ENCODE data around the gene HOXB4. TPM values are rescaled to one million over a fixed set of nuclear protein-coding genes. Genes with fewer than 3 reads are reported as not detected.

Gene HOXB4
- total and polyA plus RNA-seq, 4 donors, result 1.4 to 17.9 (median 9.0) TPM

DNA sequence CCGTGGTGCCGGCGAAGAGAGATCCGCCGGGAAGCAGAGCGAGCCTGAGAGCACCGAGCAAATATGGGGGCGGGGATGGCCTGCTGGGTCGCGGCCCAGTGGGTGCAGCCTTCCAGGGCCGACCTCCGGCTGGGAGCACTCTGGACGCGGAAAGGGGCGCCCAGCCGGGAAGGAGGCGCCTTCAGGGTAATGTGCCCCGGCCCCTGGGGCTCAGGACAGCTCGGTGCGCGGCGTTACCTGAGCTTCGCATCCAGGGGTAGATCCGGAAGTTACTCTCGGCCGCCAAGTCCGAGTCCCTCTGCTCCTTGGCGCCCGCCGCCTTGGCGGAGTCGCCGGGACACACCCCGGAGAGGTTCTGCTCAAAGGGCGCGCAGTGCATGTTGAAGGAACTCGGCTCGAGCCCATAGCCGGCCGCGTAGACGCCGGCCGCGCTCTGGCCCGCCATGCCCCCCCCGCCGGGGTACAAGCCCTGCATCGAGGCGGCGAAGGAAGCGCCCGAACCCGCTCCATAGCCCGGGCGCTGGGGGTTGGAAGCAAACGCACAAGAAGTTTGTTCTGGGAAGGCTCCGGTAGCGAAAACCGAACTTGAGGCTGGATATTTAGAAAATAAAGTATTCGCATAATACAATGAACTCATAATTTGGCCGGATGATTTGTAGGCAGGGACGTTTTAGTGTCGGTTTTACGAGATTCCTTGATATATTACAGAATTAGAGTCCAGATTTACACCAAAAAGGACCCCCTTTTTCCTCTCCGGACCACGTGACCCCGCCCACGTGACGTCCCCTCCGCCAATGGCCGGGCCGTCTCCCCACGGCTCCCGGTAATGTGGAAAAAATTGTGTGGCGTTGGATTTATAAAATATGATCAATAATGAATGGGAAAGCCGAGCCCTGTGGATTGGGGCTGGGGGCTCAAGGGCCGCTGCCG lies 32.4 kb upstream of the HOXB4 start, which contains the start of gene HOXB7:
TSS of gene HOXB7 (minus strand) at position 736 of the 930 bp plus-strand sequence. CDS start at position 637, 99 bp downstream.
- Histone ChIP-seq H3K27me3 (ENCODE audit: control insufficient read depth in 1 of 2, insufficient read depth in 2 of 2, low read length in 1 of 2) (no peaks in the 10 kb centered on the region), H3K27ac (ENCODE audit: low read depth in 1 of 2, low read length in 2 of 2) (peak within 1 kb of the TSS; percentile 11 to 30), H3K36me3 (ENCODE audit: control insufficient read depth in 1 of 2, insufficient read depth in 2 of 2, low read length in 1 of 2) (no peaks in the 10 kb centered on the region), H3K4me3 (ENCODE audit: low read length in 2 of 2) (peak within 1 kb of the TSS; percentile 54 to 70), H3K4me1 (ENCODE audit: control insufficient read depth in 1 of 2, insufficient read depth in 2 of 2, low read length in 2 of 2) (no peaks in the 10 kb centered on the region), H3K9me3 (ENCODE audit: control insufficient read depth, low read length) (no peaks in the 10 kb centered on the region)
- peak; percentile 79 for ATAC-seq (ENCODE audit: low FRiP score)
- intact Hi-C loops (cut with DNase I), result no loop called here
- WGBS, 2 donors, result 0 to 1% methylated on average over 73 to 79 of the region's 79 CpGs
- peak; percentile 92 to 94 for DNase-seq

DNA sequence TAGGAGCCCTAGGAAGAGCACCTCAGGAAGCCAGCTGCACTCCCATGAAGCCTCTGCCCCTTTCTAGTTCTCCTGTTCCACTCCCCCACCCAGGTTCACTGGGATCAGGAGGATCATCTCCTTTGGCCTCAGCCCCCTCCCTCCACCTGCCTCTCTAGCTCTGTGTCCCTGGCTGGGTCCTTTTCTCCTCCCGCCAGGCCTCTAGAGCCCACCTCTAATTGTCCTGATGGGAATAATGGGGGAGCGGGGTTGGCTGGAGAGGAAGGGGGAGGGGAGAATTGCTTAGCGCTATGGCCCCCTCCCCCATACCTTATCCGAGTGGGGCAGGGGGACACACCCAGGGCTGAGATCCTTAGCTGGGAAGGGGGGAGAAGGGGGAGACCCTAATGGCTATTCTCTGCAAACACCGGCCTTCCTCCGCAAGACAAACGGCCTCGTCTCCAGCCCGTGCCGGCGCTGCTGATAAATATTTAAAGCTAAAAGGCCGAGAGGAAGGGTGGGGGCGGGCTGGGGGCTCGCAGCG lies 31.7 kb upstream of the HOXB4 start:
- no peak for ATAC-seq (ENCODE audit: low FRiP score)
- no peaks in the 10 kb centered on the region for H3K27me3 ChIP-seq (ENCODE audit: control insufficient read depth in 1 of 2, insufficient read depth in 2 of 2, low read length in 1 of 2)
- H3K27ac ChIP-seq (ENCODE audit: low read depth in 1 of 2, low read length in 2 of 2), result no peak overlapping the region
- peak overlapping the region; percentile 54 to 70 for H3K4me3 ChIP-seq (ENCODE audit: low read length in 2 of 2)
- no peaks in the 10 kb centered on the region for H3K4me1 ChIP-seq (ENCODE audit: control insufficient read depth in 1 of 2, insufficient read depth in 2 of 2, low read length in 2 of 2)
- intact Hi-C loops (cut with DNase I), result no loop called here
- no peaks in the 10 kb centered on the region for H3K36me3 ChIP-seq (ENCODE audit: control insufficient read depth in 1 of 2, insufficient read depth in 2 of 2, low read length in 1 of 2)
- WGBS, 2 donors, result 9 to 14% methylated on average over 14 to 15 of the region's 15 CpGs
- H3K9me3 ChIP-seq (ENCODE audit: control insufficient read depth, low read length), result no peaks in the 10 kb centered on the region
- DNase-seq, result no peak

DNA sequence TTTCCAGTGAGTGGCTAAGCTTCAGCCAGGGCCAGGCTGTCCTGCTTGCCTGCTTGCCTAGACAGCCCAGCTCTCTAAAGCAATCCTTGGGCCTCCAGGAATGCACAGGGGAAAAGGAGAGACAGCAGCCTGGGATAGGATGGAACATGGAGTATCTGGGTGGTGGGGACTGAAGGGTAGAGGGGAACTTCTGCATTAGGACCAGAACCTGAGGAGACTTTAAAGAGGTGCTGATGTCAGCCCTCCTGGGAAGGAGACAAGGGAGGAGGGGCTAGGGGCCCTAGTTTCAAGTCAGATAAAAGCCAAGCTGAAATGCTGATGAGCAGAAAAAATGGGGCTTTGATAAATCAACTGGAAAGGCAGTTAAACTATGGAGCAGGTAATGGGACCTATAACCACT lies 30.9 kb upstream of the HOXB4 start:
- Histone ChIP-seq H3K27ac (ENCODE audit: low read depth in 1 of 2, low read length in 2 of 2) (no peak overlapping the region), H3K4me3 (ENCODE audit: low read length in 2 of 2) (no peak overlapping the region), H3K9me3 (ENCODE audit: control insufficient read depth, low read length) (no peaks in the 10 kb centered on the region), H3K36me3 (ENCODE audit: control insufficient read depth in 1 of 2, insufficient read depth in 2 of 2, low read length in 1 of 2) (no peaks in the 10 kb centered on the region), H3K27me3 (ENCODE audit: control insufficient read depth in 1 of 2, insufficient read depth in 2 of 2, low read length in 1 of 2) (no peaks in the 10 kb centered on the region), H3K4me1 (ENCODE audit: control insufficient read depth in 1 of 2, insufficient read depth in 2 of 2, low read length in 2 of 2) (no peaks in the 10 kb centered on the region)
- intact Hi-C loops (cut with DNase I), result no loop called here
- ATAC-seq (ENCODE audit: low FRiP score) (no peak), DNase-seq (no peak)

DNA sequence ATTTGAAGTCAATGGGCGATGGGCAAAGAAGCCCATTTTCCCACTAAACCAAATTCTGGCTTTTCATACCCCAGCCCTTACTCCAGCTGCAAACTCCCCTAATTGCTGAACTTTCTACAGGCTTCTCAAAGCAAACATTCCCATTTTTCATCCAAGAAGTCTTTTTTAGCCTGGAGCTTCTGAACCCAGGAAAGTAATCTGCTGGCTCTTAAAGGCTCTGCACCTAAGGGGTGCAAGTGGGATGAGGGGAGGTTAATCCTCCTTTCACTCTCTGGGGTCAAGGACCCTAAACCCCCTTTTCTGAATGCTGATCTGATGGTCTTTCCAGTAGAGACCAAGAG lies 30.3 kb upstream of the HOXB4 start:
- Histone ChIP-seq H3K9me3 (ENCODE audit: control insufficient read depth, low read length) (no peaks in the 10 kb centered on the region), H3K27ac (ENCODE audit: low read depth in 1 of 2, low read length in 2 of 2) (no peak overlapping the region), H3K4me1 (ENCODE audit: control insufficient read depth in 1 of 2, insufficient read depth in 2 of 2, low read length in 2 of 2) (no peaks in the 10 kb centered on the region), H3K27me3 (ENCODE audit: control insufficient read depth in 1 of 2, insufficient read depth in 2 of 2, low read length in 1 of 2) (no peaks in the 10 kb centered on the region), H3K36me3 (ENCODE audit: control insufficient read depth in 1 of 2, insufficient read depth in 2 of 2, low read length in 1 of 2) (no peaks in the 10 kb centered on the region), H3K4me3 (ENCODE audit: low read length in 2 of 2) (no peak overlapping the region)
- DNase-seq (no peak), ATAC-seq (ENCODE audit: low FRiP score) (no peak)
- 100% methylated on average over 1 of the region's 1 CpG for WGBS, 2 donors
- intact Hi-C loops (cut with DNase I), result no loop called here

DNA sequence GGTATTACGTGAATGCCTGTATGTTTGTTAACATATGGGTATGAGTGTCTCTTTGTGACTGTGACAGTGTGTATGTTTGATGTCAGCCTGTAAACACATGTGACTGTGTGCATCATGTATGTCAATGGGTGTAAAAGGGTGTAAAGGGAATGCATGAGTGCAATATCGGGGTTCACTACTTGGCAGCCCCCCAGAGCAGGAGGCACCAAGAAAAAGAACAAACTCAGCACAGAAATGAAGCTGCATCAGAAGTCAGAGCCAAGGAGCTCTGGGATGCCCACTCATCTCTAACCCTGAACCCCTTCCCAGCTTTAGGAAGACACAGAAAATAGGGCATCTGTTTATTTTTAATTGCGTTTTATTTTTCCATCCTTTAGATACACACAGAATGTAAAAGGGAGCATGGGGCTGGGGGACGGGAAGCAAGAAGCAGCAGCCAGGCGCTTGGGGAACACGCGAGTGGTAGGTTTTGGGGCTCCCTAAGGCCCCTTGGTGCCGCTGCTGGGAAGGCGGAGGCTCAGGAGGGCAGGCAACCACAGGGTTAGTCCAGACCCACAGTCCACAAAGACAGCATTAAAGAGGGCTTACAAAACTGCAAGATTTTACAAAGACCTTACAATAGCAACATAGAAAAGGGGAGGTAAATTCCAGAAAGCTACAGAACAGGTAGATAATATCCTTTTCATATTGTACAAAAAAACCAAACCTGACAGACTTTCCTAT lies 28.9 kb upstream of the HOXB4 start:
- no peak for ATAC-seq (ENCODE audit: low FRiP score)
- H3K36me3 ChIP-seq (ENCODE audit: control insufficient read depth in 1 of 2, insufficient read depth in 2 of 2, low read length in 1 of 2), result no peaks in the 10 kb centered on the region
- H3K27me3 ChIP-seq (ENCODE audit: control insufficient read depth in 1 of 2, insufficient read depth in 2 of 2, low read length in 1 of 2), result no peaks in the 10 kb centered on the region

DNA sequence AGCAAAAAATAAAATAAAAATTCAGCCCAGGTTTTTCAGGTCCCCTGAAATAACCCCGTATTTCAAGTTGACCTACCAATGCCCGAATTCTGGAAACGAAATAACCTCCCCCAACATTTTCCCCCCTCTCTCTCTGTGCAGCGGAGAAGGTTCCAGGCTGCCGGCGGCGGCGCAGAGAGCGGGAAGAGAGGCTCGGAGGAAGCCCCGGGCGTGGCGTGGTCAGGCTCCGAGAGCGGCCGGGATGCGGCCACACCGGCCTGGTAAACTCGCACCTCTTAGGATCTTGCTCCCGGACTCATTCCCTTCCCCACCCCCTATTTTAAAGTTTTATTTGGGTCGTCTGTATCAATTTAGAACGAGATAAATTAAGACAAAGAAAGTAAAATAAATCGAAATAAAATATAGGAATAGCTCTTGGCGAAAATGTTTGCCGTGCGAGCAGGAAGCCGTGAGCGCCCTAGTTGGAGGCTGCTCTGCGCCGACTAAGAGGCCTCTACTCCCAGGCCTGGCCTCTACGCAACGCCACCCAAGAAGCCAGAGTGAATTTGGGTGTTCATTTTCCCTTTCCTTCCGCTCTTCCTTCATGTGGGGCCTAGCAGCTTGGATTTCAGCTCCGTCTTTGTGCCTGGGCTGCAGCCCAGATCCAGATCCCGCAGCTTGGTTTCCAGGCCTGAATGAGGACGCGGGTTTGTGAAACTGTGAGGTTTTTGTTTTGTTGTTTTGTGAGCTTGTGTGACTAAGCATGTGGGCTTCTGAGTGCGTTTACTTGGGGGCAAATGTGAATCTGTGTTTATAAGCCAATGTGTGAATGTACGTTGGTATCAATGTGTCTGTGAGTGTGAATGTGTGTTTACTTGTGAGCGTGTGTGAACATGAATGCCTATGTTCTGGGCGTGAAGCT lies 28.1 kb upstream of the HOXB4 start:
- no peaks in the 10 kb centered on the region for H3K4me1 ChIP-seq (ENCODE audit: control insufficient read depth in 1 of 2, insufficient read depth in 2 of 2, low read length in 2 of 2)
- ATAC-seq (ENCODE audit: low FRiP score), result no peak
- 72 to 87% methylated on average over 41 of the region's 41 CpGs for WGBS, 2 donors
- H3K27me3 ChIP-seq (ENCODE audit: control insufficient read depth in 1 of 2, insufficient read depth in 2 of 2, low read length in 1 of 2), result no peaks in the 10 kb centered on the region
- no peaks in the 10 kb centered on the region for H3K36me3 ChIP-seq (ENCODE audit: control insufficient read depth in 1 of 2, insufficient read depth in 2 of 2, low read length in 1 of 2)
- DNase-seq, result no peak
- no peak overlapping the region for H3K4me3 ChIP-seq (ENCODE audit: low read length in 2 of 2)
- no peaks in the 10 kb centered on the region for H3K9me3 ChIP-seq (ENCODE audit: control insufficient read depth, low read length)
- intact Hi-C loops (cut with DNase I), result no loop called here
- no peak overlapping the region for H3K27ac ChIP-seq (ENCODE audit: low read depth in 1 of 2, low read length in 2 of 2)

More for the DNA sequence above, 28.9 kb upstream of the HOXB4 start:
- 77 to 92% methylated on average over 9 of the region's 9 CpGs for WGBS, 2 donors
- Histone ChIP-seq H3K4me3 (ENCODE audit: low read length in 2 of 2) (no peak overlapping the region), H3K9me3 (ENCODE audit: control insufficient read depth, low read length) (no peaks in the 10 kb centered on the region), H3K27ac (ENCODE audit: low read depth in 1 of 2, low read length in 2 of 2) (no peak overlapping the region), H3K4me1 (ENCODE audit: control insufficient read depth in 1 of 2, insufficient read depth in 2 of 2, low read length in 2 of 2) (no peaks in the 10 kb centered on the region)
- intact Hi-C loops (cut with DNase I), result no loop called here
- DNase-seq, result no peak

DNA sequence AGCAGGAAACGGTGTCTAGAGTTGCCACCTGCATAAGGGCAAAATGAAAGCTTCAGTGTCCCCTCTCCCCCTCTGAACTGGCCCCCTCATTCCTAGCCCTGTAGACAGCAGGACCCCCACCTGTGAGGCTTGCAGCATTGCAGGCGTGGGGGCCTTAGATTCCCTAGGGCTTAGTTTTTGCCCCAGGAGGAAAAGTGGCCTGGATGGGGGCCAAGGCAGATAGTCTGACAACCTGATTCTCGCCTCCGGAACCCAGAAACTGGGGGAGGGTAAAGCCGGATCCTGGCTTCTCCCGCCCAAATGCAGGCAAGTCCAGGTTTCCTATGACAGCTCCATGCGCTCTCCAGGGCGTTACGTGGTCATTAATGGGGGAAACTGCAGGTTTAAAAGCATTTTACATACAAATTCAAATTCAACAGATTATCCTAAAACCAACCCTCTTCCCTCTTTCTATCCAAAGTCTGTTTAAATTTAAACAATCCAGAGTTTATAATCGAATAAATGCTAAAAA lies 27.3 kb upstream of the HOXB4 start:
- intact Hi-C loops (cut with DNase I), result no loop called here
- Histone ChIP-seq H3K27ac (ENCODE audit: low read depth in 1 of 2, low read length in 2 of 2) (no peak overlapping the region), H3K27me3 (ENCODE audit: control insufficient read depth in 1 of 2, insufficient read depth in 2 of 2, low read length in 1 of 2) (no peaks in the 10 kb centered on the region), H3K4me3 (ENCODE audit: low read length in 2 of 2) (no peak overlapping the region), H3K36me3 (ENCODE audit: control insufficient read depth in 1 of 2, insufficient read depth in 2 of 2, low read length in 1 of 2) (no peaks in the 10 kb centered on the region), H3K9me3 (ENCODE audit: control insufficient read depth, low read length) (no peaks in the 10 kb centered on the region), H3K4me1 (ENCODE audit: control insufficient read depth in 1 of 2, insufficient read depth in 2 of 2, low read length in 2 of 2) (no peaks in the 10 kb centered on the region)
- 58 to 75% methylated on average over 10 of the region's 10 CpGs for WGBS, 2 donors
- DNase-seq, result no peak
- no peak for ATAC-seq (ENCODE audit: low FRiP score)

DNA sequence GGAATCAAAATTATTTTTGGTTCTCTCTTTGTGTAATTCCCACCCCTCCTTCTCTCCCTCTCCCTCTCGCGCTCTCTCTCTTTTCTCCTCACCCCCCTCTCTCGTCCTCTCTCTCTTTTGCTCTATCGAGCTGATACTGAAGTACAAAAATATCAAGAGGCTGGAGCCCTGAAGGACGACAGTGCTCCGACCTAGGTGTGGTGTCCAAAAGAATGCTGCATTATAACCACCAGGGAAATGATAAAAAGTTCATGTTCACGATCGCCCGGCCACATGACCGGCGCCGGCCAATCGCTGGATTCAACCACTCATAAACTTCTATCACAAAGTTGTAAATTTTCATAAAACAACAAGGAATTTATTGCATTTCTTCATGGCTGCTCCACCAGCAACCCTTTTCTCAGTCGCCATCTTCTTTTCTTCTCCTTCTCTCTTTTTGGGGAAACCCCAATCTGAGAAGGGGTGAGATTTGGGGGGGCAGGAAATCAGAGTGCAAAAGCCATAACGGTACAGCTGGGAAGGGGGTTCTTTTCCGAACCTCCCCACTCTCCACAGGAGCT lies 26.7 kb upstream of the HOXB4 start, which contains the start of gene HOXB6:
TSS of gene HOXB6 (minus strand) at position 217 of the 560 bp plus-strand sequence. CDS start 6,836 bp downstream, outside the sequence.
- peak within 1 kb of the TSS in 1 of 2 donors; percentile 33 for H3K27ac ChIP-seq (ENCODE audit: low read depth in 1 of 2, low read length in 2 of 2)
- H3K27me3 ChIP-seq (ENCODE audit: control insufficient read depth in 1 of 2, insufficient read depth in 2 of 2, low read length in 1 of 2), result no peaks in the 10 kb centered on the region
- ATAC-seq (ENCODE audit: low FRiP score) (peak; percentile 50), DNase-seq (peak in 1 of 2 donors; percentile 83)
- H3K4me1 ChIP-seq (ENCODE audit: control insufficient read depth in 1 of 2, insufficient read depth in 2 of 2, low read length in 2 of 2), result no peaks in the 10 kb centered on the region
- H3K9me3 ChIP-seq (ENCODE audit: control insufficient read depth, low read length), result no peaks in the 10 kb centered on the region
- intact Hi-C loops (cut with DNase I), result no loop called here
- 5 to 7% methylated on average over 16 of the region's 16 CpGs for WGBS, 2 donors
- H3K36me3 ChIP-seq (ENCODE audit: control insufficient read depth in 1 of 2, insufficient read depth in 2 of 2, low read length in 1 of 2), result no peaks in the 10 kb centered on the region
- peak within 1 kb of the TSS; percentile 38 to 42 for H3K4me3 ChIP-seq (ENCODE audit: low read length in 2 of 2)
